A549 (cell line): ENCODE data around the gene CD7. TPM values are rescaled to one million over a fixed set of nuclear protein-coding genes. Genes with fewer than 3 reads are reported as not detected.

Source experiments
- ATAC-seq, 2 experiments: fragments of 200-7000 bp in 1 of 2; fragments of >200 bp in 1 of 2; cut with Nextera tagmentation in 1 of 2; cut with Tn5 transposase in 1 of 2; 3 replicates each; pipeline versions ENCODE4 v1.8.0 to v1.9.1; 2018 to 2020; ENCODE audit warnings: mild to moderate bottlenecking in 1 of 2, moderate library complexity in 1 of 2
- CTCF ChIA-PET: fragments of 300-600 bp; sonication (Branson Sonifier 250); formaldehyde crosslinking; extraction: SDS; loops from one replicate; lab custom pipeline; 2021; ENCODE audit warnings: antibody characterized with exemption, inconsistent platforms; lab: Yijun Ruan, JAX
- POLR2A ChIA-PET: fragments of 350-600 bp; formaldehyde crosslinking; extraction: SDS; loops from one replicate; lab custom pipeline; 2021; ENCODE audit warnings: antibody characterized with exemption, inconsistent platforms; lab: Yijun Ruan, JAX
- DNase-seq, 2 experiments: peaks; one replicate each; pipeline versions ENCODE4 v3.0.0 to v3.0.0-alpha.2; 2011 to 2016; ENCODE audit warnings: low read depth in 1 of 2, low spot score in 1 of 2
- FAIRE-seq: peaks from 2 replicates; lab custom pipeline; 2011; peaks lifted over from hg19 to GRCh38; lab: Jason Lieb, UNC
- H3K27ac ChIP-seq, 2 experiments: fragments of >200 bp; sonication (Bioruptor Twin); formaldehyde crosslinking; 3 replicates each; pipeline ENCODE4 v1.5.1; 2016 to 2017
- H3K4me1 ChIP-seq: fragments of >200 bp; sonication (Bioruptor Twin); formaldehyde crosslinking; 3 replicates; pipeline ENCODE4 v1.6.1; 2016
- H3K4me2 ChIP-seq: fragments of >200 bp; sonication (Bioruptor Twin); formaldehyde crosslinking; 3 replicates; pipeline ENCODE4 v1.6.1; 2016
- H3K4me3 ChIP-seq: fragments of >200 bp; sonication (Bioruptor Twin); formaldehyde crosslinking; 3 replicates; pipeline ENCODE4 v1.5.1; 2016
- H3K9me3 ChIP-seq: fragments of >200 bp; sonication (Bioruptor Twin); formaldehyde crosslinking; 3 replicates; pipeline ENCODE4 v1.6.1; 2016
- CBX8 ChIP-seq: fragments of 200-600 bp; sonication (generic); IDR thresholded peaks from 2 replicates; pipeline ENCODE4 v1.6.1; 2016
- CEBPB ChIP-seq, 2 experiments: fragments of >200 bp in 1 of 2; sonication (Bioruptor Twin) in 1 of 2; formaldehyde crosslinking in 1 of 2; IDR thresholded peaks; 2 replicates each; pipeline ENCODE4 v1.6.1; 2012 to 2016
- EHMT2 ChIP-seq: fragments of 200-600 bp; sonication (generic); IDR thresholded peaks from 2 replicates; pipeline ENCODE4 v1.6.1; 2016; ENCODE audit warnings: antibody characterized with exemption, low read depth, mild to moderate bottlenecking, moderate library complexity
- ELK1 ChIP-seq: fragments of 150-350 bp; IDR thresholded peaks from 2 replicates; pipeline ENCODE4 v1.6.1; 2014; ENCODE audit warnings: low read depth, mild to moderate bottlenecking, low read length
- FOSB ChIP-seq: fragments of 250-450 bp; sonication (Bioruptor Pico); IDR thresholded peaks from 2 replicates; pipeline ENCODE4 v1.5.0; 2020; ENCODE audit warnings: mild to moderate bottlenecking, moderate library complexity
- FOSL2 ChIP-seq, 2 experiments: fragments of 450-650 bp in 1 of 2; fragments of >200 bp in 1 of 2; sonication (Bioruptor Twin) in 1 of 2; formaldehyde crosslinking; IDR thresholded peaks; 2 replicates each; pipeline versions ENCODE4 v1.5.0 to v1.6.1; 2016 to 2020; ENCODE audit warnings: mild to moderate bottlenecking in 1 of 2, moderate library complexity in 1 of 2
- HDAC2 ChIP-seq: fragments of 200-600 bp; sonication (generic); IDR thresholded peaks from 2 replicates; pipeline ENCODE4 v1.6.1; 2016
- HES2 ChIP-seq: fragments of >200 bp; sonication (Bioruptor Twin); formaldehyde crosslinking; IDR thresholded peaks from 2 replicates; pipeline ENCODE4 v1.6.1; 2016
- HOXB13 ChIP-seq: fragments of 250-450 bp; sonication (Bioruptor Pico); IDR thresholded peaks from 2 replicates; pipeline ENCODE4 v1.5.0; 2020; ENCODE audit warnings: low read depth, mild to moderate bottlenecking, moderate library complexity
- HOXB5 ChIP-seq: fragments of 250-450 bp; sonication (Bioruptor Pico); IDR thresholded peaks from 2 replicates; pipeline ENCODE4 v1.5.0; 2020; ENCODE audit warnings: mild to moderate bottlenecking, moderate library complexity
- JUN ChIP-seq, 2 experiments: fragments of >200 bp; sonication (Bioruptor Twin); formaldehyde crosslinking; IDR thresholded peaks; 2 replicates in 1 of 2; 3 replicates in 1 of 2; pipeline ENCODE4 v1.6.1; 2016 to 2017
- MAFK ChIP-seq: fragments of 450-650 bp; IDR thresholded peaks from 2 replicates; pipeline ENCODE4 v1.6.1; 2014; ENCODE audit not compliant: partially characterized antibody
- MAX ChIP-seq: IDR thresholded peaks from 2 replicates; pipeline ENCODE4 v1.6.1; 2012
- MYC ChIP-seq: IDR thresholded peaks from 2 replicates; pipeline ENCODE4 v1.6.1; 2012; ENCODE audit warnings: mild to moderate bottlenecking, inconsistent platforms, low read length, improper control_type of control experiment, borderline replicate concordance
- NFE2L2 ChIP-seq: fragments of 150-350 bp; conservative IDR thresholded peaks from 2 replicates; pipeline ENCODE4 v1.6.1; 2014; ENCODE audit warnings: low read length
- PBX3 ChIP-seq: IDR thresholded peaks from 2 replicates; pipeline ENCODE4 v1.6.1; 2012
- RAD21 ChIP-seq, 2 experiments: fragments of >200 bp in 1 of 2; sonication (Bioruptor Twin) in 1 of 2; formaldehyde crosslinking in 1 of 2; IDR thresholded peaks in 1 of 2; conservative IDR thresholded peaks in 1 of 2; 2 replicates in 1 of 2; 3 replicates in 1 of 2; pipeline ENCODE4 v1.6.1; 2012 to 2018; ENCODE audit warnings: inconsistent platforms in 1 of 2
- RARB ChIP-seq: fragments of 250-450 bp; sonication (Bioruptor Pico); IDR thresholded peaks from 2 replicates; pipeline ENCODE4 v1.8.0; 2021; ENCODE audit warnings: mild to moderate bottlenecking, moderate library complexity
- RNF2 ChIP-seq: fragments of 200-600 bp; sonication (generic); IDR thresholded peaks from 2 replicates; pipeline ENCODE4 v1.6.1; 2016; ENCODE audit warnings: low read depth, mild to moderate bottlenecking, antibody characterized with exemption, moderate library complexity, borderline replicate concordance
- SMC3 ChIP-seq: fragments of >200 bp; sonication (Bioruptor Twin); formaldehyde crosslinking; IDR thresholded peaks from 3 replicates; pipeline ENCODE4 v1.6.1; 2018; ENCODE audit warnings: inconsistent platforms
- TP53 ChIP-seq: fragments of 250-450 bp; sonication (Bioruptor Pico); IDR thresholded peaks from 2 replicates; pipeline ENCODE4 v1.5.0; 2021; ENCODE audit warnings: mild to moderate bottlenecking, moderate library complexity
- USF2 ChIP-seq: fragments of 450-650 bp; IDR thresholded peaks from 2 replicates; pipeline ENCODE4 v1.6.1; 2014; ENCODE audit warnings: antibody characterized with exemption
- ZNF302 ChIP-seq: fragments of 250-450 bp; sonication (Bioruptor Pico); IDR thresholded peaks from 2 replicates; pipeline ENCODE4 v1.9.0; 2021; ENCODE audit warnings: inconsistent platforms, mild to moderate bottlenecking, moderate library complexity
- ZSCAN20 ChIP-seq: fragments of 250-450 bp; sonication (Bioruptor Pico); IDR thresholded peaks from 2 replicates; pipeline ENCODE4 v1.8.0; 2022; ENCODE audit warnings: mild to moderate bottlenecking, moderate library complexity
- WGBS: methylation state at CpG from one replicate; pipeline ENCODE4 v1.1.6; 2017; ENCODE audit errors: missing lambda C conversion rate; 5-methylcytosine and 5-hydroxymethylcytosine counted together
- polyA plus RNA-seq, 4 experiments: library from polyadenylated mRNA; depleted of rRNA in 3 of 4; stranded (reverse); fragments of >200 nt; fragmentation: RNase III in 1 of 4; extraction: RNeasy Plus Mini Kit Qiagen cat#74134 plus additional on column Dnase treatment in 1 of 4; gene quantifications; 2 replicates in 3 of 4; 3 replicates in 1 of 4; pipeline ENCODE4 v1.2.3, GENCODE V29; 2011 to 2017

Gene CD7
- polyA plus RNA-seq, 2 of the 4 experiments (the other 2 are of a cell fraction), result not detected

- no peak for FAIRE-seq
- POLR2A ChIA-PET, result interaction anchor here (2.2 kb wide), 1 partner anchor 11 kb away, joined by 9 read pairs; no protein-coding TSS in a partner anchor
Observed at GRCh38 chr17:82302991-82303943, 14.1 kb downstream of the CD7 start.

GRCh38 chr17:82302568-82302963 is 14.8 kb downstream of the CD7 start:
- ATAC-seq, result no peak
- no peak for TF ChIP-seq RARB (CRISPR knock-in tag)
- TF ChIP-seq MYC, result no peak
- no peak for TF ChIP-seq ELK1
- TF ChIP-seq HOXB5 (CRISPR knock-in tag), result no peak
- TF ChIP-seq HES2, result no peak
- no peak for TF ChIP-seq ZSCAN20 (CRISPR knock-in tag)
- no peak for TF ChIP-seq RAD21 (conservative IDR thresholded peaks at IDR 0.05 in 1 of 2, IDR thresholded peaks at IDR 0.05 in 1 of 2)
- no peak for TF ChIP-seq EHMT2
- TF ChIP-seq HOXB13 (CRISPR knock-in tag), result no peak
- TF ChIP-seq RNF2, result no peak
- no peak for TF ChIP-seq ZNF302
- no peak for TF ChIP-seq CEBPB (IDR thresholded peaks at IDR 0.05)
- TF ChIP-seq NFE2L2, result no peak
- no peak for TF ChIP-seq FOSB (CRISPR knock-in tag)
- TF ChIP-seq, all 56 proteins: peak for 0
- DNase-seq (no peak), FAIRE-seq (no peak)
- peak overlapping the region; percentile 31 to 96; a peak in 4 of 6 replicates for H3K27ac ChIP-seq
- H3K4me2 ChIP-seq, result no peak overlapping the region; the same call in 2 of the 3 replicates
- H3K4me1 ChIP-seq, result peaks cover 40% of the 10 kb centered on the region
- WGBS, result 92% methylated on average over 15 of the region's 15 CpGs
- POLR2A ChIA-PET, result interaction anchor here (2.2 kb wide), 1 partner anchor 10 kb away, joined by 9 read pairs; no protein-coding TSS in a partner anchor
- no peaks in the 10 kb centered on the region for H3K9me3 ChIP-seq
- CTCF ChIA-PET, result interaction anchor here (1.0 to 21.2 kb wide), 14 partner anchors 9 to 112 kb away, joined by 3 to 343 read pairs (median 20); partner anchors contain the start of genes CD7 and SECTM1
- H3K4me3 ChIP-seq, result no peak overlapping the region

More at GRCh38 chr17:82302991-82303943, 14.1 kb downstream of the CD7 start:
- Histone ChIP-seq H3K4me3 (no peak overlapping the region), H3K4me1 (peaks cover 39% of the 10 kb centered on the region), H3K27ac (peak overlapping the region; percentile 31 to 96; a peak in 4 of 6 replicates), H3K4me2 (peak overlapping the region; percentile 22; the same call in 2 of the 3 replicates), H3K9me3 (no peaks in the 10 kb centered on the region)
- ATAC-seq (0 out of 6 replicates have a peak, but pooled peaks of 1 of the 2 experiments have one; percentile 2), DNase-seq (no peak)
- CTCF ChIA-PET, result interaction anchor here (0.6 to 21.2 kb wide), 13 partner anchors 9 to 741 kb away, joined by 3 to 343 read pairs (median 10); partner anchors contain the start of genes CD7 and SECTM1
- 83% methylated on average over 34 of the region's 35 CpGs for WGBS
- TF ChIP-seq MAFK (no peak), FOSL2 (IDR thresholded peaks at IDR 0.05) (no peak), FOSL2 (CRISPR knock-in tag; IDR thresholded peaks at IDR 0.05) (no peak), ZSCAN20 (CRISPR knock-in tag) (no peak), SMC3 (no peak), ELK1 (no peak), PBX3 (no peak), USF2 (no peak), HOXB13 (CRISPR knock-in tag) (no peak), TP53 (CRISPR knock-in tag) (no peak), JUN (IDR thresholded peaks at IDR 0.05) (no peak), CBX8 (no peak), MAX (no peak), HDAC2 (no peak)
